AML-193 (cell line): Measurements from ENCODE around the gene DNASE2.
A peak's percentile ranks its signal among the peaks of the same experiment; 100 is the strongest.

ENCODE experiments used
- DNase-seq, 2 experiments: peaks; one replicate each; lab custom pipeline; 2025; lab: John Stamatoyannopoulos, UW

DNASE2 gene

GRCh38 chr19:12834566-12834943 lies 46.7 kb downstream of the DNASE2 start, which contains the start of gene RTBDN:
TSS of gene RTBDN (minus strand) at chr19:12834579. CDS start at chr19:12829979, 4,600 bp downstream.
- no peak for DNase-seq

DNA sequence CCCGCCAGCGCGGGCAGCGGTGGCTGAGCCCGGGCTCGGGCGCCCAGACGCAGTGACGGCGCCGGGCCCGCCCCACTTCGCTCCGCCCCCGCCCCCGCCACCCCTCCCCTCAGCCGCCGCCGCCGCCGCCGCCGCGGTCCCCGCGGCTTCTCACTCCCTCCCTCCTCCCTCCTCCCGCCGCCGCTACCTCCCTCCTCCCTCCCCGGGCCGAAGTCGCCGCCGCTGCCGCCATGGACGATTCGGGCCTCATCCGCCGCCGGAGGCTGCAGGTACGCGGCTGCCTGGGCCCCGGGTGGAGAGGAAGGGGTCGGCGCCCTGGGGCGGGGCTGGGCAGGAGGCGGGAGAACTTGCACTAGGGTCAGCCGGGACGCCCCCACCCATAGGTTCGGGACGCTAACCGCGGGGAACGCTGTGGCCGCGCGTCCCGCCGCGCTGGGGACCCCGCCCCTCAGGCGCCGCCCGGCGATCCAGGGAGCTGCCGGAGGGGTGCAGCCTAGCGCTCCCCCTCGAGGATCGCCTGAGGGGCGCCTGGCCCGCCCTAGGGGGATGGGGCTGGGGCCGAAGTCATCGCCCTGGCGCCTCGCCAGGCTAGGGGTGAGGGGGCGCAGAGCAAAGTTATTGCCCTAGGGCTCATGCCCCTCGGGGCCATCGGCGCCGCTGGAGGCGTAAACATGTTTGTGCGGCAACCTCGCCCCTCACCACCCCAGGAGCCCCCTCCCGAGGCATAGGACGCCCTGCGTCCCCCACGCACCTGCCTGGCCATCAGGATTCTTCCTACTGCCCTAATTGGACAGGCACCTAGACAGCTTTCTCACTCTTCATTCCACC lies 47.3 kb downstream of the DNASE2 start:
- no peak for DNase-seq

- DNase-seq: no peak
Measured at GRCh38 chr19:12833418-12833737, 47.9 kb downstream of the DNASE2 start.

DNA sequence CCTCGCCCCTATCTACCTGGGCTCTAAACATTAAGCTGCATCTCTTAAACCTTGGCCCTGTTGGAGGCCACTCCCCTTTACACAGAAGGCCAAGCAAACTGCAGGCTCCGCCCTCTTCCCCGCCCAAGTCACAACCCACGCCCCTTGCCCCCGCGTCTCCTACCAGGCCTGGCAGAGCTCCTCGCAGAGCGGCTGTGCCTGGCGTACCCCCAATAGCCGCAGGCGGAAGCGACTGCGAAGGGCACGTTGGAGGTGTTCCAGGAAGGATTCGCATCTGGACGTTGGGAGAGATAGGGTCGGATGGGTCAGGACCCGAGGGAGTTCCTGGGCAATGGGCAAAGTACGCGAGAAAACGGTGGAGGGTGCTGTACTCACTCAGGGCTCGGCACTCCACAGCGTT lies 52.8 kb downstream of the DNASE2 start:
- DNase-seq: peak; percentile 46 to 54

DNA sequence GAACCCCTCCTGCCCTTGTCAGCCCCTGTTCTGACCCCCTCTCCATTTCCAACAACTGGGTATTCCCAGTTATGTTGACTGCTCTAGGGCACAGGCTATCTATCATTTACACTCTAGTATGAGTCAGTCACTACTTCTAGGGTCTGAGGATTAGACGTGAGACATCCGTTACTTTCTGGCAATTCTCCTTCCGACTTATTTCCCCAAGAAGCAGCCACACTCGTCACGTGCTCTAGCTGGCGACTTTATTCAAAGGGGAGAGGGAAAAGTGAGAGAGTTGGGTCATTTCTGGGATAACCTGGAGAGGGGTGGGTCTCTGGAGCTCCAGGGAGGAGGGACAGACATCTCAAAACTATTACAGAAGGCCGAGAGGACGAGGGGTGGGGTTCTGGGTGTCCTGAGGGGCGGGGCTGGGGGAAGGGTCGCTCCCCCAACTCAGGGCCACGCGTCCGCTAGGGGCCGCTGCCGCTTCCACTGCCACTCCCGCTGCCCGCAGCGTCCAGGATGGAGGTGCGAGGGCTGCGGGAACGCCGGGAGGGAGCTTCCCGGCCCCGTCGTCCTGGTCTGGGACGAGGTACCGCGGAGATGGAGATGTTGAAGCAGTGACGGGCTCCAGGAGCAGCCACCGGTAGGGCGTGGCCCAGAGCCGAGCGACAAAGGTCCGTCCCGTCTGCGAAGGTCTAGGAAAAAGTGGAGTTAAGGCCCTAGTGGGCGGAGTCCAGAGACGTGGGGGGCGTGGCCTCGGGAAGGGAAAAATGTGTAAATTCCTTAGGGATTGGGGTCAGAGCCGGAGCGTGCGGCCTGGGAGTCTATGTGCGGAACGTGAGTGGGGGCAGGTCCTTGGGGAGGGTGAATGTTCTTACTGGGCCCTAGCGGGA lies 55.8 kb downstream of the DNASE2 start:
- no peak for DNase-seq
